WTC11 (cell line): ENCODE measurements around the gene USH1C. TPM values are rescaled to one million over a fixed set of nuclear protein-coding genes. Genes with fewer than 3 reads are reported as not detected.

Experiments
- ATAC-seq: fragments of 200-7000 bp; cut with Tn5 transposase; 2 replicates; pipeline ENCODE4 v1.10.0; 2021; ENCODE audit warnings: mild to moderate bottlenecking, moderate library complexity
- CTCF ChIA-PET: fragments of 300-600 bp; sonication (Branson Sonifier 250); formaldehyde crosslinking; loops from one replicate; lab custom pipeline; 2021; ENCODE audit warnings: antibody characterized with exemption; lab: Charles Lee
- POLR2A ChIA-PET: fragments of 350-600 bp; sonication (Branson Sonifier 250); formaldehyde crosslinking; loops from one replicate; lab custom pipeline; 2021; ENCODE audit warnings: antibody characterized with exemption; lab: Charles Lee
- DNase-seq: peaks from one replicate; pipeline ENCODE4 v3.0.0; 2021; ENCODE audit warnings: low spot score
- H3K27ac Mint-ChIP-seq: 2 replicates; pipeline ENCODE4 v1.8.0; 2021; ENCODE audit warnings: mixed read lengths
- H3K27me3 Mint-ChIP-seq: 2 replicates; pipeline ENCODE4 v1.8.0; 2021; ENCODE audit warnings: low read depth, mild to moderate bottlenecking, moderate library complexity, mixed read lengths
- H3K36me3 Mint-ChIP-seq: 2 replicates; pipeline ENCODE4 v1.8.0; 2021; ENCODE audit warnings: mixed read lengths
- H3K4me1 Mint-ChIP-seq: 2 replicates; pipeline ENCODE4 v1.8.0; 2022; ENCODE audit warnings: mixed read lengths
- H3K4me3 Mint-ChIP-seq: 2 replicates; pipeline ENCODE4 v1.8.0; 2021; ENCODE audit warnings: mild to moderate bottlenecking, moderate library complexity, mixed read lengths
- H3K9me3 Mint-ChIP-seq: 2 replicates; pipeline ENCODE4 v1.8.0; 2021; ENCODE audit warnings: mixed read lengths
- ARID4B ChIP-seq: sonication (generic); formaldehyde crosslinking; IDR thresholded peaks from 2 replicates; pipeline ENCODE4 v1.8.0; 2023; ENCODE audit warnings: missing genetic modification reagents, mild to moderate bottlenecking, borderline replicate concordance
- CREM ChIP-seq: sonication (generic); formaldehyde crosslinking; IDR thresholded peaks from 2 replicates; pipeline ENCODE4 v1.8.1; 2022; ENCODE audit warnings: mild to moderate bottlenecking, missing genetic modification reagents, moderate library complexity
- FOXP4 ChIP-seq: sonication (generic); formaldehyde crosslinking; IDR thresholded peaks from 2 replicates; pipeline ENCODE4 v1.8.0; 2022; ENCODE audit warnings: mild to moderate bottlenecking, missing genetic modification reagents
- GABPB1 ChIP-seq: sonication (generic); formaldehyde crosslinking; IDR thresholded peaks from 2 replicates; pipeline ENCODE4 v1.8.1; 2023; ENCODE audit warnings: mild to moderate bottlenecking, missing genetic modification reagents
- GTF2I ChIP-seq: fragments of 250-450 bp; sonication (Bioruptor Pico); conservative IDR thresholded peaks from 2 replicates; pipeline ENCODE4 v1.4.0; 2021; ENCODE audit warnings: mild to moderate bottlenecking
- PREB ChIP-seq: sonication (generic); formaldehyde crosslinking; IDR thresholded peaks from 2 replicates; pipeline ENCODE4 v1.8.1; 2022; ENCODE audit warnings: mild to moderate bottlenecking, missing genetic modification reagents, moderate library complexity, borderline replicate concordance
- RELA ChIP-seq: sonication (generic); formaldehyde crosslinking; IDR thresholded peaks from 2 replicates; pipeline ENCODE4 v1.8.1; 2022; ENCODE audit warnings: missing genetic modification reagents, mild to moderate bottlenecking, borderline replicate concordance
- SMAD4 ChIP-seq: sonication (generic); formaldehyde crosslinking; IDR thresholded peaks from 2 replicates; pipeline ENCODE4 v1.8.0; 2022; ENCODE audit warnings: mild to moderate bottlenecking, missing genetic modification reagents
- TCF7 ChIP-seq: sonication (generic); formaldehyde crosslinking; IDR thresholded peaks from 2 replicates; pipeline ENCODE4 v1.8.0; 2022; ENCODE audit warnings: mild to moderate bottlenecking, low read depth, missing genetic modification reagents, moderate library complexity
- TEAD4 ChIP-seq: sonication (generic); formaldehyde crosslinking; IDR thresholded peaks from 2 replicates; pipeline ENCODE4 v1.8.0; 2022; ENCODE audit warnings: mild to moderate bottlenecking, missing genetic modification reagents
- USF1 ChIP-seq: sonication (generic); formaldehyde crosslinking; IDR thresholded peaks from 2 replicates; pipeline ENCODE4 v1.8.0; 2022; ENCODE audit warnings: mild to moderate bottlenecking, missing genetic modification reagents
- ZNF416 ChIP-seq: fragments of 250-450 bp; sonication (Bioruptor Pico); IDR thresholded peaks from 2 replicates; pipeline ENCODE4 v1.9.0; 2021; ENCODE audit warnings: mild to moderate bottlenecking, inconsistent platforms
- ZNF423 ChIP-seq: fragments of 250-450 bp; sonication (Bioruptor Pico); IDR thresholded peaks from 2 replicates; pipeline ENCODE4 v2.1.2; 2022; ENCODE audit warnings: mild to moderate bottlenecking, moderate library complexity
- total RNA-seq: library from RNA; stranded (reverse); gene quantifications from 3 replicates; pipeline ENCODE4 v1.2.3, GENCODE V29; 2021
- TF ChIP-seq, protein P1 (sequence below): sonication (generic); formaldehyde crosslinking; IDR thresholded peaks from 2 replicates; pipeline ENCODE4 v1.8.0; 2023; ENCODE audit warnings: mild to moderate bottlenecking, missing genetic modification reagents
- TF ChIP-seq, protein P2 (sequence below): fragments of 250-450 bp; sonication (Bioruptor Pico); IDR thresholded peaks from 2 replicates; pipeline ENCODE4 v1.9.0; 2021; ENCODE audit warnings: mild to moderate bottlenecking
- TF ChIP-seq, protein P3 (sequence below): sonication (generic); formaldehyde crosslinking; IDR thresholded peaks from 2 replicates; pipeline ENCODE4 v1.8.1; 2023; ENCODE audit warnings: mild to moderate bottlenecking, missing genetic modification reagents
- TF ChIP-seq, protein P4 (sequence below): sonication (generic); formaldehyde crosslinking; conservative IDR thresholded peaks from 2 replicates; pipeline ENCODE4 v1.8.1; 2022; ENCODE audit warnings: mild to moderate bottlenecking, missing genetic modification reagents
- TF ChIP-seq, protein P5 (sequence below): fragments of 200-600 bp; IDR thresholded peaks from 2 replicates; pipeline ENCODE4 v1.8.0; 2022; ENCODE audit warnings: antibody characterized with exemption

USH1C gene
- total RNA-seq, 1 experiment from 2014 or later = 3.9 TPM

DNA sequence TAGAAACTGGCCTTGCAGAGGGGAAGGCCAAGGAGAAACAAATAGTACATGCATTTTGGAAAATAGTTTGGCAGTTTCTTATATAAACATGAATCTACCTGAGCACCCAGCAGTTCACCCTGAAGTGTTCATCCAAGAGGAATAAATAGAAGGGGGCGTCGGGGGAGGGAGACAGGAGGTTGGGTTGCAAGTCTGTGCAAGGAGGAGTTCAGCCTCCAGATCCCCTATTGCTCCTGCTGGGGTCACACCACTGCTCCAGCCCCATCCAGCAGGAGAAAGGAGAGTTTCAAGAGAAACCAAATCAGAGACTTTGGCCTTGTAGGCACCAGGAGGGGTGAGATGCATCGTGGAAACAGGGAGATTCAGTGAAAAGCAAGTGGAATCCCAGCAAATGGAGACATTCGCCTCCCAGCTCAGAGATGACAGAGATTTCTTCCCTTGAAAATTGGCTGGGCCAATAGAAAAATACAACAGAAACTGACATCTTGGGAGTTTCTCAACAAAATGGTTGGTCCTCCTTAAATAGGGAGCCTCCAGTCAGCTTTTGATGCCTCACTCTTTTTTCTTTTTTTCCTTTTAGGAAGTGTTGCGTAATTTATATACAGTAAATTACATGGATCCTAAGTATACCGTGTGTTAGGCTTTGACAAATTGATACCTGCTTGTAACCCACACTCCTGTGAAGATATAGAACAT is 37.0 kb upstream of the USH1C start:
- Mint-ChIP-seq H3K27ac (no peak overlapping the region), H3K4me3 (no peak overlapping the region), H3K4me1 (peaks cover 11% of the 10 kb centered on the region), H3K27me3 (no peaks in the 10 kb centered on the region; the same call in 1 of the 2 replicates), H3K36me3 (no peaks in the 10 kb centered on the region), H3K9me3 (no peaks in the 10 kb centered on the region; the same call in 1 of the 2 replicates)
- ChIA-PET POLR2A (no interaction called here), CTCF (no interaction called here)
- ATAC-seq (no peak), DNase-seq (peak; percentile 7)
- TF ChIP-seq RELA (CRISPR knock-in tag) (no peak), CREM (no peak), ARID4B (CRISPR knock-in tag) (no peak), GABPB1 (CRISPR knock-in tag) (no peak), TEAD4 (no peak), USF1 (CRISPR knock-in tag) (no peak), FOXP4 (CRISPR knock-in tag) (no peak), ZNF416 (CRISPR knock-in tag) (no peak), ZNF423 (CRISPR knock-in tag) (no peak), SMAD4 (no peak), PREB (CRISPR knock-in tag) (no peak), TCF7 (CRISPR knock-in tag) (no peak), GTF2I (no peak)
- TF ChIP-seq, protein P1, sequence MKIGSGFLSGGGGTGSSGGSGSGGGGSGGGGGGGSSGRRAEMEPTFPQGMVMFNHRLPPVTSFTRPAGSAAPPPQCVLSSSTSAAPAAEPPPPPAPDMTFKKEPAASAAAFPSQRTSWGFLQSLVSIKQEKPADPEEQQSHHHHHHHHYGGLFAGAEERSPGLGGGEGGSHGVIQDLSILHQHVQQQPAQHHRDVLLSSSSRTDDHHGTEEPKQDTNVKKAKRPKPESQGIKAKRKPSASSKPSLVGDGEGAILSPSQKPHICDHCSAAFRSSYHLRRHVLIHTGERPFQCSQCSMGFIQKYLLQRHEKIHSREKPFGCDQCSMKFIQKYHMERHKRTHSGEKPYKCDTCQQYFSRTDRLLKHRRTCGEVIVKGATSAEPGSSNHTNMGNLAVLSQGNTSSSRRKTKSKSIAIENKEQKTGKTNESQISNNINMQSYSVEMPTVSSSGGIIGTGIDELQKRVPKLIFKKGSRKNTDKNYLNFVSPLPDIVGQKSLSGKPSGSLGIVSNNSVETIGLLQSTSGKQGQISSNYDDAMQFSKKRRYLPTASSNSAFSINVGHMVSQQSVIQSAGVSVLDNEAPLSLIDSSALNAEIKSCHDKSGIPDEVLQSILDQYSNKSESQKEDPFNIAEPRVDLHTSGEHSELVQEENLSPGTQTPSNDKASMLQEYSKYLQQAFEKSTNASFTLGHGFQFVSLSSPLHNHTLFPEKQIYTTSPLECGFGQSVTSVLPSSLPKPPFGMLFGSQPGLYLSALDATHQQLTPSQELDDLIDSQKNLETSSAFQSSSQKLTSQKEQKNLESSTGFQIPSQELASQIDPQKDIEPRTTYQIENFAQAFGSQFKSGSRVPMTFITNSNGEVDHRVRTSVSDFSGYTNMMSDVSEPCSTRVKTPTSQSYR (CRISPR knock-in tag) = no peak
- TF ChIP-seq, protein P2, sequence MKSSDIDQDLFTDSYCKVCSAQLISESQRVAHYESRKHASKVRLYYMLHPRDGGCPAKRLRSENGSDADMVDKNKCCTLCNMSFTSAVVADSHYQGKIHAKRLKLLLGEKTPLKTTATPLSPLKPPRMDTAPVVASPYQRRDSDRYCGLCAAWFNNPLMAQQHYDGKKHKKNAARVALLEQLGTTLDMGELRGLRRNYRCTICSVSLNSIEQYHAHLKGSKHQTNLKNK (CRISPR knock-in tag) = no peak
- TF ChIP-seq, protein P3, sequence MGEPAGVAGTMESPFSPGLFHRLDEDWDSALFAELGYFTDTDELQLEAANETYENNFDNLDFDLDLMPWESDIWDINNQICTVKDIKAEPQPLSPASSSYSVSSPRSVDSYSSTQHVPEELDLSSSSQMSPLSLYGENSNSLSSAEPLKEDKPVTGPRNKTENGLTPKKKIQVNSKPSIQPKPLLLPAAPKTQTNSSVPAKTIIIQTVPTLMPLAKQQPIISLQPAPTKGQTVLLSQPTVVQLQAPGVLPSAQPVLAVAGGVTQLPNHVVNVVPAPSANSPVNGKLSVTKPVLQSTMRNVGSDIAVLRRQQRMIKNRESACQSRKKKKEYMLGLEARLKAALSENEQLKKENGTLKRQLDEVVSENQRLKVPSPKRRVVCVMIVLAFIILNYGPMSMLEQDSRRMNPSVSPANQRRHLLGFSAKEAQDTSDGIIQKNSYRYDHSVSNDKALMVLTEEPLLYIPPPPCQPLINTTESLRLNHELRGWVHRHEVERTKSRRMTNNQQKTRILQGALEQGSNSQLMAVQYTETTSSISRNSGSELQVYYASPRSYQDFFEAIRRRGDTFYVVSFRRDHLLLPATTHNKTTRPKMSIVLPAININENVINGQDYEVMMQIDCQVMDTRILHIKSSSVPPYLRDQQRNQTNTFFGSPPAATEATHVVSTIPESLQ (CRISPR knock-in tag) = no peak
- TF ChIP-seq, protein P4, sequence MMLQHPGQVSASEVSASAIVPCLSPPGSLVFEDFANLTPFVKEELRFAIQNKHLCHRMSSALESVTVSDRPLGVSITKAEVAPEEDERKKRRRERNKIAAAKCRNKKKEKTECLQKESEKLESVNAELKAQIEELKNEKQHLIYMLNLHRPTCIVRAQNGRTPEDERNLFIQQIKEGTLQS (CRISPR knock-in tag) = no peak
- TF ChIP-seq, protein P5, sequence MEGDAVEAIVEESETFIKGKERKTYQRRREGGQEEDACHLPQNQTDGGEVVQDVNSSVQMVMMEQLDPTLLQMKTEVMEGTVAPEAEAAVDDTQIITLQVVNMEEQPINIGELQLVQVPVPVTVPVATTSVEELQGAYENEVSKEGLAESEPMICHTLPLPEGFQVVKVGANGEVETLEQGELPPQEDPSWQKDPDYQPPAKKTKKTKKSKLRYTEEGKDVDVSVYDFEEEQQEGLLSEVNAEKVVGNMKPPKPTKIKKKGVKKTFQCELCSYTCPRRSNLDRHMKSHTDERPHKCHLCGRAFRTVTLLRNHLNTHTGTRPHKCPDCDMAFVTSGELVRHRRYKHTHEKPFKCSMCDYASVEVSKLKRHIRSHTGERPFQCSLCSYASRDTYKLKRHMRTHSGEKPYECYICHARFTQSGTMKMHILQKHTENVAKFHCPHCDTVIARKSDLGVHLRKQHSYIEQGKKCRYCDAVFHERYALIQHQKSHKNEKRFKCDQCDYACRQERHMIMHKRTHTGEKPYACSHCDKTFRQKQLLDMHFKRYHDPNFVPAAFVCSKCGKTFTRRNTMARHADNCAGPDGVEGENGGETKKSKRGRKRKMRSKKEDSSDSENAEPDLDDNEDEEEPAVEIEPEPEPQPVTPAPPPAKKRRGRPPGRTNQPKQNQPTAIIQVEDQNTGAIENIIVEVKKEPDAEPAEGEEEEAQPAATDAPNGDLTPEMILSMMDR = no peak
